Neuronal stem cell (in vitro differentiated cells): ENCODE measurements around the gene GOLGA6L7.
"Not testable (repeated sequence)": the region's sequence is repeated elsewhere in the genome, so short reads cannot be mapped to it uniquely, and the experiment has no call there.

Experiments used
- DNase-seq: peaks from one replicate; pipeline ENCODE4 v3.0.0-alpha.2; 2013; ENCODE audit warnings: low spot score
- H2AFZ ChIP-seq: one replicate; pipeline ENCODE4 v1.6.1; 2013; ENCODE audit warnings: mild to moderate bottlenecking, low read length, inconsistent platforms
- H2AK5ac ChIP-seq: 2 replicates; pipeline ENCODE4 v1.6.1; 2013; ENCODE audit warnings: low read depth, mild to moderate bottlenecking, inconsistent platforms, low read length, moderate library complexity, mixed read lengths
- H2BK120ac ChIP-seq: 2 replicates; pipeline ENCODE4 v1.6.1; 2013; ENCODE audit warnings: low read depth, mild to moderate bottlenecking, inconsistent platforms, low read length, moderate library complexity, mixed read lengths
- H2BK12ac ChIP-seq: one replicate; pipeline ENCODE4 v1.6.1; 2013; ENCODE audit warnings: low read length, inconsistent platforms
- H2BK15ac ChIP-seq: 2 replicates; pipeline ENCODE4 v1.6.1; 2013; ENCODE audit warnings: mild to moderate bottlenecking, low read length, inconsistent platforms, mixed read lengths
- H2BK5ac ChIP-seq: one replicate; pipeline ENCODE4 v1.6.1; 2013; ENCODE audit warnings: inconsistent platforms, mild to moderate bottlenecking, low read length, moderate library complexity
- H3K14ac ChIP-seq: one replicate; pipeline ENCODE4 v1.6.1; 2013; ENCODE audit warnings: low read length, inconsistent platforms
- H3K18ac ChIP-seq: 2 replicates; pipeline ENCODE4 v1.6.1; 2013; ENCODE audit warnings: low read length, inconsistent platforms
- H3K23ac ChIP-seq: 2 replicates; pipeline ENCODE4 v1.6.1; 2013; ENCODE audit warnings: low read depth, mild to moderate bottlenecking, mixed read lengths, low read length, inconsistent platforms; ENCODE audit not compliant: poor library complexity
- H3K27ac ChIP-seq: replicated peaks from 3 replicates; pipeline ENCODE4 v1.5.1; 2013; ENCODE audit warnings: low read length, inconsistent platforms
- H3K27me3 ChIP-seq, 3 experiments: 2 replicates each; pipeline ENCODE4 v1.6.1; 2013; ENCODE audit warnings: low read length in 3 of 3, mild to moderate bottlenecking in 2 of 3, inconsistent platforms in 1 of 3, low read depth in 1 of 3, mixed read lengths in 1 of 3, moderate library complexity in 1 of 3; ENCODE audit not compliant: control insufficient read depth in 3 of 3, insufficient read depth in 3 of 3
- H3K36me3 ChIP-seq, 2 donors: replicated peaks in 1 of 2; 2 replicates each; pipeline ENCODE4 v1.6.1; 2013; ENCODE audit warnings: low read length in 2 of 2; ENCODE audit not compliant: control insufficient read depth in 2 of 2, insufficient read depth in 2 of 2
- H3K4ac ChIP-seq: 2 replicates; pipeline ENCODE4 v1.6.1; 2013; ENCODE audit warnings: inconsistent platforms, mild to moderate bottlenecking, low read length, moderate library complexity
- H3K4me1 ChIP-seq, 2 donors: 1 replicate in 1 of 2; 2 replicates in 1 of 2; pipeline ENCODE4 v1.6.1; 2013; ENCODE audit warnings: low read length in 2 of 2, low read depth in 1 of 2; ENCODE audit not compliant: control insufficient read depth in 2 of 2, insufficient read depth in 1 of 2
- H3K4me2 ChIP-seq: one replicate; pipeline ENCODE4 v1.6.1; 2013; ENCODE audit warnings: mild to moderate bottlenecking, low read length, inconsistent platforms; ENCODE audit not compliant: insufficient read depth, poor library complexity, severe bottlenecking
- H3K4me3 ChIP-seq, 2 donors: 2 replicates each; pipeline ENCODE4 v1.5.1; 2013; ENCODE audit warnings: low read length in 2 of 2, mild to moderate bottlenecking in 2 of 2, inconsistent platforms in 1 of 2, moderate library complexity in 1 of 2
- H3K79me1 ChIP-seq: one replicate; pipeline ENCODE4 v1.6.1; 2013; ENCODE audit warnings: low read depth, mild to moderate bottlenecking, inconsistent platforms, low read length, moderate library complexity
- H3K9ac ChIP-seq: one replicate; pipeline ENCODE4 v1.6.1; 2013; ENCODE audit warnings: mild to moderate bottlenecking, low read depth, low read length, inconsistent platforms; ENCODE audit not compliant: poor library complexity
- H3K9me3 ChIP-seq, 2 donors: replicated peaks in 1 of 2; 2 replicates each; pipeline versions ENCODE3 to v1.6.1; 2013; ENCODE audit warnings: low read length in 2 of 2, mild to moderate bottlenecking in 2 of 2, inconsistent platforms in 1 of 2, low read depth in 1 of 2, mixed read lengths in 1 of 2, moderate library complexity in 1 of 2; ENCODE audit not compliant: control insufficient read depth in 2 of 2, insufficient read depth in 1 of 2
- H4K8ac ChIP-seq: one replicate; pipeline ENCODE4 v1.6.1; 2013; ENCODE audit warnings: low read depth, mild to moderate bottlenecking, inconsistent platforms, low read length, moderate library complexity
- H4K91ac ChIP-seq: one replicate; pipeline ENCODE4 v1.6.1; 2013; ENCODE audit warnings: low read length, low read depth, mild to moderate bottlenecking, inconsistent platforms; ENCODE audit not compliant: poor library complexity
- WGBS, 2 donors: extraction: QIAGEN DNeasy Blood & Tissue Kit; methylation state at CpG; one replicate each; pipeline ENCODE4 v1.1.7; 2013; ENCODE audit warnings: missing lambda C conversion rate in 2 of 2, mixed read lengths in 1 of 2; ENCODE audit not compliant: insufficient read length in 2 of 2, insufficient replicate concordance in 1 of 2; ENCODE audit errors: extremely low coverage in 2 of 2; 5-methylcytosine and 5-hydroxymethylcytosine counted together

The GOLGA6L7 gene

GRCh38 chr15:28840285-28840684 is 8.2 kb downstream of the GOLGA6L7 start:
- H4K91ac ChIP-seq, H2BK12ac ChIP-seq, H3K18ac ChIP-seq, H3K79me1 ChIP-seq, H2AFZ ChIP-seq, DNase-seq, H3K27me3 ChIP-seq, H2BK15ac ChIP-seq, H3K27ac ChIP-seq, H2BK120ac ChIP-seq, H4K8ac ChIP-seq, H2AK5ac ChIP-seq, H3K4me2 ChIP-seq, H3K9me3 ChIP-seq, H2BK5ac ChIP-seq, H3K4me1 ChIP-seq, H3K9ac ChIP-seq, H3K23ac ChIP-seq, H3K14ac ChIP-seq, H3K36me3 ChIP-seq, H3K4me3 ChIP-seq, H3K4ac ChIP-seq: not testable (repeated sequence)
- WGBS, 2 donors: no CpG with 5 or more reads among the region's 9 CpGs

DNA sequence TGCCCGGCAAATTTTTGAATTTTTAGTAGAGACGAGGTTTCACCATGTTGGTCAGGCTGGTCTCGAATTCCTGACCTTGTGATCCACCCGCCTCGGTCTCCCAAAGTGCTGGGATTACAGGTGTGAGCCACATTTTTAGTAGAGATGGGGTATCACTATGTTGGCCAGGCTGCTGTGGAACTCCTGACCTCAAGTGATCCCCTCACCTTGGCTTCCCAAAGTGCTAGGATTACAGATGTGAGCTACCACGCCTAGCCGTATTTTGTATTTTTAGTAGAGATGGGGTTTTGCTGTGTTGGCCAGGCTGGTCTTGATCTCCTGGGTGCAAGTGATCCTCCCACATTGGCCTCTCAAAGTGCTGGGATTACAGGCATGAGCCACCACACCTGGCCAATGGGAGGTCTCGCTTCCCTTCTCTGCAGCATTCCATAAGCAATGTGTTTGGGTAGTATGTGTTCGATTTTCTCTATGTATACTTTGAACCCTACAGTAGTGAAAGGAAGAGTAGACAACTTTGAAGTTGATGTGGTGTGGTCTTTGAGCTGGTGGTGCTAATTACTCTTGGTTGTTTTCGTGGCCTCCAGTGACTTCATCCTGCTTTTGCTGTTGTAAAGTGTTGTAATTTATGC is 13.4 kb downstream of the GOLGA6L7 start:
- H3K4ac ChIP-seq, H4K91ac ChIP-seq, H3K9ac ChIP-seq, H2AK5ac ChIP-seq, H3K23ac ChIP-seq, H3K4me2 ChIP-seq, H3K79me1 ChIP-seq, H2BK12ac ChIP-seq, H3K9me3 ChIP-seq, DNase-seq, H2BK5ac ChIP-seq, H2AFZ ChIP-seq, H3K27ac ChIP-seq, H3K4me1 ChIP-seq, H4K8ac ChIP-seq, H2BK15ac ChIP-seq, H3K36me3 ChIP-seq, H3K14ac ChIP-seq, H3K4me3 ChIP-seq, H2BK120ac ChIP-seq, H3K18ac ChIP-seq, H3K27me3 ChIP-seq: not testable (repeated sequence)
- no CpG with 5 or more reads among the region's 10 CpGs for WGBS, 2 donors

DNA sequence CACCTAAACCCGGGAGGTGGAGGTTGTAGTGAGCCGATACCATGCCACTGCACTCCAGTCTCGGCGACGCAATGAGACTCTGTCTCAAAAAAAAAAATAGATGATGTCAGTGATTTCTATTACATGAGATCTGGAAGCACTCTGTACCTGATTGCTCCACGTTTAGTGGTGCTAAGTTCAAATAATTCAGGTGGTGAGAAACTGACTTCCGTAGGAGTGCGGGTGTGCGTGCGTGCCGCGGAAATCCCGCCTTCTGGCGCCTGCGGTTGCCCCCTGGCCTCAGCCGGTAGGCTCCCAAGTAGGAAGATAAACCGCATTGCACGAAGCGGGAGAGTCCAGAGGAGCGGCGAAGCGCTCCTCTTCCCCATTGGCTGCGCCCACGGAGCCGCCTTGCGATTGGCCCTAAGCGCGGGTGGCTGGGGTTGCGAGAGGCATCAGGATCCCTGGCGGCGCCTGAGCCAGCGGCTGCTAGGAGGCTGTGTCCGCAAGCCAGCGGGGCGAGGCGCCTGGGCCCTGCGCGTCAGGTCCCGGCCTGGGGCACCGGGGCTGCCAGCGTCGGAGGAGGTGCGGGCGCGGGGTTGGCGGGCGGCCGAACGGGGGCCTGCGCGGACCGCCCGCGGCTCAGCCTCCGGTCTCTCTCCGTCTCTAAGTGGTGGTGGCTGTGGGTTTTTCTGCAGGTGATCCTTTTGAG is 16.4 kb downstream of the GOLGA6L7 start:
- peak; percentile 53 for DNase-seq
- not testable (repeated sequence) for H3K23ac ChIP-seq, H3K27ac ChIP-seq, H2AK5ac ChIP-seq, H2BK120ac ChIP-seq, H3K4me1 ChIP-seq, H2BK5ac ChIP-seq, H3K9me3 ChIP-seq, H3K18ac ChIP-seq, H3K79me1 ChIP-seq, H4K8ac ChIP-seq, H3K9ac ChIP-seq, H4K91ac ChIP-seq, H2BK15ac ChIP-seq, H3K14ac ChIP-seq, H3K4ac ChIP-seq, H3K36me3 ChIP-seq, H2BK12ac ChIP-seq, H3K27me3 ChIP-seq
- Histone ChIP-seq H3K4me3 (peak overlapping the region; percentile 32 to 76), H3K4me2 (peak overlapping the region; percentile 45), H2AFZ (peak overlapping the region; percentile 86)
- WGBS, 2 donors: no CpG with 5 or more reads among the region's 56 CpGs

DNA sequence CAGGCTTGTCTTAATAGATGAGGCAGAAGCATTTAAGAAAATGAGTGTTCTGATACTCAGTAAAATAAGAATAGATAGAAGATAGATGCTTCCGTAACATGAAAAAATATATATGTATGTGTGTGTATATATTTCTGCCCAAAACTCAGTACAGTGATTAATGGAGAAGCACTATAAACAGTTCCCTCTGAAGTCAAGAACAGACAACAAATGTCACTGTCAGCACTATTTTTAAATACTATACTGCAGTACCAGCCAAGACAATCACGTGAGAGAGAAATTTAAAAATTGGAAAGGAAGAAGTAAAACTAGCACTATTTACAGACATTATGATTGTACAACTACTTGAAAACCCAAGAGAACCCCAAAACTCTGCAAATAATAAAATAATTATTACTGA is 27.0 kb downstream of the GOLGA6L7 start:
- not testable (repeated sequence) for H2BK12ac ChIP-seq, H2AK5ac ChIP-seq, H3K27ac ChIP-seq, H2BK15ac ChIP-seq, H3K36me3 ChIP-seq, H3K18ac ChIP-seq, DNase-seq, H3K23ac ChIP-seq, H3K9ac ChIP-seq, H3K79me1 ChIP-seq, H3K27me3 ChIP-seq, H2BK120ac ChIP-seq, H3K4me1 ChIP-seq, H3K4ac ChIP-seq, H4K8ac ChIP-seq, H2BK5ac ChIP-seq, H3K4me2 ChIP-seq, H2AFZ ChIP-seq, H4K91ac ChIP-seq, H3K9me3 ChIP-seq, H3K14ac ChIP-seq, H3K4me3 ChIP-seq
- no CpG with 5 or more reads among the region's 2 CpGs for WGBS, 2 donors
